ENCODE results near the gene HOXB5.

DNA sequence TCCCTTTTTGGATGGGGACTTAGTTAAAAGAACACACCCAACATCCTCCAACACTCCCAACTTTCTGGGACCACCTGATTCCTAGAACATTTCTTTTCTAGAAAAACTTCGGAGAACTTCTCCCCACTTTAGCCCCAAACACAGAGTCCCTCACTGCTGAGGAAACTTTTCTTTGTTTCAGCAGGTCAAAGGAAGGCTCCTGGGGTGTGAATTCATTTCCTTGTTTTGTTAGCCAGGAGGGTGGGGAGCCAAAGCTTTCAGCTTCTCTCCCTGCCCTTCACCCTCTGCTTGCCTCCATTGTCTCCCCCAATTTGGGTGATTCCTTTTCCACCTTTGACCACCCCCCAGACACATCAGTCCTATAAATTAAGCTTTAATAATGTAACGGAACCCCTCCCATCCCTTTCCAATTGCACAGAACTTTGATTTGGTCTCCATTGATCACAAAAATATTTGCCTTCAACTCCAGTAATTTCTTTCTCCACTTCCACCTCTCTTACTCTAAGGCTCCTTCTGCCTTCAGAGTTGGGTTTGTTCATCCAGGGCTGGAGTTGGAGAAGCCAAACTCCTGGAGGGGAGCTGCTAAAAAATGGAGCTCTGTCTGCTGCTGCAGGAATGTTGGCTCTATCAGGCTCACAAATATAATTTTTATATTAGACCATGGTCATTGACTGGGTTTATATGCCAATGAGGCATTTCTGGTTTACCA is 25.8 kb downstream of the HOXB5 start:
- no peak for TF ChIP-seq PATZ1 (CRISPR knock-in tag; IDR thresholded peaks at IDR 0.05; ENCODE audit: borderline replicate concordance)
- no peak for TF ChIP-seq CREB5 (CRISPR knock-in tag; IDR thresholded peaks at IDR 0.05; ENCODE audit: low read depth)
- no peak for TF ChIP-seq RARB (CRISPR knock-in tag; IDR thresholded peaks at IDR 0.05)
- no peak for TF ChIP-seq CSRNP3 (CRISPR knock-in tag; IDR thresholded peaks at IDR 0.05)
- no peak for TF ChIP-seq ESRRG (CRISPR knock-in tag; IDR thresholded peaks at IDR 0.05)
